Panc1 (cell line): ENCODE results near the gene DCBLD1.

Experiments used
- POLR2AphosphoS5 ChIP-seq: IDR thresholded peaks from 2 replicates; pipeline ENCODE4 v1.6.1; 2012; ENCODE audit warnings: mild to moderate bottlenecking, low read depth, low read length, moderate library complexity
- SIN3A ChIP-seq: IDR thresholded peaks from 2 replicates; pipeline ENCODE4 v1.6.1; 2012; ENCODE audit warnings: low read depth, mild to moderate bottlenecking, low read length, moderate library complexity, borderline replicate concordance; ENCODE audit not compliant: insufficient read depth
- TCF7L2 ChIP-seq: IDR thresholded peaks from 2 replicates; pipeline ENCODE4 v1.6.1; 2011; ENCODE audit warnings: mild to moderate bottlenecking, low read depth, low read length, inconsistent platforms
- TF ChIP-seq, protein P1 (sequence below): fragments of 450-650 bp; IDR thresholded peaks from 2 replicates; pipeline ENCODE4 v1.5.1; 2017; ENCODE audit warnings: mild to moderate bottlenecking

DNA sequence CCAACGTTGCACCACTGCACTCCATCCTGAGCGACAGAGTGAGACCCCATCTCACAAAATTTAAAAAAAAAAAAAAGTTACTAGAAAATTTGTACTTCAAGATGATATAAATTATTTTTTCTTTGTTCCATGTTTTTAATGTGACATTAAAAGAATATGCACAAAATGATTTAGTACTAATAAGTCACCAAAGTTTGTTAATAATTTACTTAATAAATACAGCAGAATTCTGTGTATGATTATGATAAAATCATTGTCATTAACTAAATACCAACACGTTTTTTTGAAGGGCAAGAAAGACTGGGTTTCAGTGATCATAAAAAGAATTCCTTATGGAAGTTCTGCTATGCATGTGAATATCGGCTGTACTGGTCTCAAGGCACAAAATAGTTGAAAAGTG, 91.7 kb downstream of the DCBLD1 start:
- TF ChIP-seq POLR2AphosphoS5 (no peak), TCF7L2 (no peak), SIN3A (no peak)
- TF ChIP-seq, protein P1, sequence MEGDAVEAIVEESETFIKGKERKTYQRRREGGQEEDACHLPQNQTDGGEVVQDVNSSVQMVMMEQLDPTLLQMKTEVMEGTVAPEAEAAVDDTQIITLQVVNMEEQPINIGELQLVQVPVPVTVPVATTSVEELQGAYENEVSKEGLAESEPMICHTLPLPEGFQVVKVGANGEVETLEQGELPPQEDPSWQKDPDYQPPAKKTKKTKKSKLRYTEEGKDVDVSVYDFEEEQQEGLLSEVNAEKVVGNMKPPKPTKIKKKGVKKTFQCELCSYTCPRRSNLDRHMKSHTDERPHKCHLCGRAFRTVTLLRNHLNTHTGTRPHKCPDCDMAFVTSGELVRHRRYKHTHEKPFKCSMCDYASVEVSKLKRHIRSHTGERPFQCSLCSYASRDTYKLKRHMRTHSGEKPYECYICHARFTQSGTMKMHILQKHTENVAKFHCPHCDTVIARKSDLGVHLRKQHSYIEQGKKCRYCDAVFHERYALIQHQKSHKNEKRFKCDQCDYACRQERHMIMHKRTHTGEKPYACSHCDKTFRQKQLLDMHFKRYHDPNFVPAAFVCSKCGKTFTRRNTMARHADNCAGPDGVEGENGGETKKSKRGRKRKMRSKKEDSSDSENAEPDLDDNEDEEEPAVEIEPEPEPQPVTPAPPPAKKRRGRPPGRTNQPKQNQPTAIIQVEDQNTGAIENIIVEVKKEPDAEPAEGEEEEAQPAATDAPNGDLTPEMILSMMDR = no peak
